Activated CD4-positive, alpha-beta T cell treated with anti-CD3 and anti-CD28 coated beads, Interleukin-2, amount 50 U/mL, for 16 hours (primary cell): ENCODE data around the gene LCN1.
"Not testable (repeated sequence)": the region's sequence is repeated elsewhere in the genome, so short reads cannot be mapped to it uniquely, and the experiment has no call there.

Experiments used
- DNase-seq: peaks from one replicate; pipeline ENCODE4 v3.0.0-alpha.2; 2020

The LCN1 gene

GRCh38 chr9:135524130-135524861 is 3.1 kb downstream of the LCN1 start:
- DNase-seq, result no peak

DNA sequence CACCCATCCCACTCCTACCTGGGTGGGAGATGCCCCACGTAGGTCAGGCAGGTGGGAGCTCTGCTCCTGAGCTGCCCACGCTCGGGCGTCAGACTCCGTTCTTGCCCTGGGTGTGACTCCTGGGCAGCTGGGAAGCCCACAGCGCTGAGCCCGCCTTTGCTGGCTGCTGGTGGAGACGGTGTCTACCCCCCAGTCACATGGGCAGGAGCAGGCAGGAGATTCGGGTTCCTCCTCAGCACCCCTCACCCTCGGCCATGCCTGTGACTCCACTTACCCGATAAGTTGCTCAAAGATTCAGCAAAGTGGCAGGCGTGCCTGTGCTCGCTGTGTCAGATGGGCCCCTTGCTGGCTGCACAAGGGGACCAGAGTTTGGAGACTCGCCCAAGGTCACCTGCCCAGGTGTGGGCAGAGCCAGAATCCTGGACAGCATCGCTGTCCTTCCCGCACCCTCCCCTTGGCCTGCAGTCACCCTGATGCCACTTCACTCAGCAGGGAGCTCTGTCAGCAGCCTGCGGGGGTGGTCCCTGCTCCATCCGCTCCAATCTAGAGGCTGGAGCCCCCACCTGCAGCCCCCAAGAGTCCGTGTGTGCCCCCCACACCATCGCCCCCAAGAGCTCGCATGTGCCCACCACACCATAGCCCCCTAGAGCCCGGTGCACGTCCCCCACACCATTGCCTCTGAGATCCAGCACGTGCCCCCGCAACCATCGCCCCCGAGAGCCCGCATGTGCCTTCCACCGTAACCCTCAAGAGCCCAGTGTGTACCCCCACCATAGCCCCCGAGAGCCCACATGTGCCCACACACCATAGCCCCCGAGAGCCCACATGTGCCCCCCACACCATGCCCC is 4.2 kb downstream of the LCN1 start:
- no peak for DNase-seq

- DNase-seq, result no peak
Measured at GRCh38 chr9:135526089-135526729, 5.0 kb downstream of the LCN1 start.

- DNase-seq, result no peak
Measured at GRCh38 chr9:135526730-135527571, 5.7 kb downstream of the LCN1 start.

DNA sequence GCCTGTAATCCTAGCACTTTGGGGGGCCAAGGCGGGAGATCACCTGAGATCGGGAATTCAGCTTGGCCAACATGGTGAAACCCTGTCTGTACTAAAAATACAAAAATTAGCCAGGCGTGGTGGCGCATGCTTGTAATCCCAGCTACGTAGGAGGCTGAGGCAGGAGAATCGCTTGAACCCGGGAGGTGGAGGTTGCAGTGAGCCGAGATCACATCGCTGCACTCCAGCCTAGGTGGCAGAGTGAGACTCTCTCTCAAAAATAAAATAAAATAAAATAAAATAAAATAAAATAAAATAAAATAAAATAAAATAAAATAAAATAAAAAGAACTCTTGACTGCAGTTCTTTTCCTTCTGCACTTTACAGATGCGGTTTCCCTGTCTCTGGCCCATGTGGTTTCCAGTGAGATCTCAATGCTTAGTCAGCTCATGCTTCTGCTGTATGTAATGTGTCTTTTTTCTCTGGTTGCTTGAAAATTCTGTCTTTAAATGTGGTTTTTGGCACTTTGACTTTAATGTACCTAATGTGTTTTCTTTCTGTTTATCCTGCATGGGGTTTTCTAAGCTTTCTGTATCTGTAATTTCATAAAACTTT is 7.7 kb downstream of the LCN1 start:
- DNase-seq, result not testable (repeated sequence)

DNA sequence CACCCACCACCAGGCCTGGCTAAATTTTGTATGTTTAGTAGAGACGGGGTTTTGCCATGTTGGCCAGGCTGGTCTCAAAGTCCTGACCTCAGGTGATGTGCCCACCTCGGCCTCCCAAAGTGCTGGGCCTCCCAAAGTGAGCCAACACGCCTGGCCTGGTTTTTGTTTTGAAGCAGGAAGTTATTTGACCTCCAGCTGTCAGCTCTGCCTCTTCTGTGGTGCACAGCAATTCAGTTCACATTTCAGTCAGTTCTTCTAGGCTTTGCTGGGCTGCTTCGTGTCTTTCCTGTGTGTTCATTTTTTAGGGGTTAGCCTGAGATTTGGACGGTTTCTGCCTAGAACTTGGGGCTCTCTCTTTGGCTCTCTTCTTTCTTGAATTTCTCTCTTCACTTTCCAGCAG is 8.9 kb downstream of the LCN1 start:
- peak; percentile 10 for DNase-seq

- DNase-seq, result no peak
Measured at GRCh38 chr9:135531096-135531495, 9.9 kb downstream of the LCN1 start.

GRCh38 chr9:135533113-135533512 is 11.9 kb downstream of the LCN1 start:
- DNase-seq, result no peak

DNA sequence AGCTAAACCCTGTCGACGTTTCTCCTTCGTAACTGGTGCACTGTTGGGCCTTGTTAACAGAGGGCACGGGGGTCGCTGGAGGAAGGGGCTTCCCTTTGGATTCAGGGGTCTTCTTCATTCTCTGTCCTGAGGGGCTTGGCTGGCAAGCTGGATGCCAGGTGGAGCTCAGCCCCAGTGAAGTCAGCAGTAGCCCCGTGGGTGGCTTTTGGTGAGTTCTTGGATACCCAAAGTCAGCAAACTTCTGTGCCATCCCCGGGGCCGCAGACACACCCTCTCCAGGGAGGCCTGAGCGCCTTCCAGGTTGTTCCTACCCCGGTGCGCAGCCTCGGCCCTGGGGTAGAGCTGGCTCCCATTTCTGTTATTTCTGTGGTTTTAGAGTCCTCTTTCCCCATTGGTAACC is 12.4 kb downstream of the LCN1 start:
- no peak for DNase-seq

GRCh38 chr9:135534192-135534711 is 13.0 kb downstream of the LCN1 start:
- DNase-seq, result peak; percentile 8

- DNase-seq, result not testable (repeated sequence)
Measured at GRCh38 chr9:135534826-135535225, 13.6 kb downstream of the LCN1 start.

DNA sequence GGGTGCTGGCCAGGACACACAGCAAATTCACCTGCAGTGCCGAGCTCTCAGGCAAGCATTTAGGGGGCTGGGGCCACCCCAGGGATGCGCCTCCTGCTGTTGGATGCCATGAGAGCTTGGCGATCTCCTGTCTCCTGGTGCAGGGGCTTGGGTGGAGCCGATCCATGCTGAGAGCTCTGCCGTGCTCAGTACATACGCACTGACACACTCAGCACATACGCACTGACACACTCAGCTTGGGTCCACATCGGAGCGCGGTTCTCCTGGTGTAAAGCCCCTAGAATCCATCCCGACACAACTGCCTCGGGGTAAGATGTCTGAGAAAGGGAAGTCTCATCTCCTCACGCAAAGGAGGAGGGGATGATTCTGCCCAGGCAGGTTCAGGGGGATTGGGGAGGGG is 14.4 kb downstream of the LCN1 start:
- DNase-seq, result not testable (repeated sequence)

GRCh38 chr9:135536216-135536615 is 15.0 kb downstream of the LCN1 start:
- peak; percentile 32 for DNase-seq

DNA sequence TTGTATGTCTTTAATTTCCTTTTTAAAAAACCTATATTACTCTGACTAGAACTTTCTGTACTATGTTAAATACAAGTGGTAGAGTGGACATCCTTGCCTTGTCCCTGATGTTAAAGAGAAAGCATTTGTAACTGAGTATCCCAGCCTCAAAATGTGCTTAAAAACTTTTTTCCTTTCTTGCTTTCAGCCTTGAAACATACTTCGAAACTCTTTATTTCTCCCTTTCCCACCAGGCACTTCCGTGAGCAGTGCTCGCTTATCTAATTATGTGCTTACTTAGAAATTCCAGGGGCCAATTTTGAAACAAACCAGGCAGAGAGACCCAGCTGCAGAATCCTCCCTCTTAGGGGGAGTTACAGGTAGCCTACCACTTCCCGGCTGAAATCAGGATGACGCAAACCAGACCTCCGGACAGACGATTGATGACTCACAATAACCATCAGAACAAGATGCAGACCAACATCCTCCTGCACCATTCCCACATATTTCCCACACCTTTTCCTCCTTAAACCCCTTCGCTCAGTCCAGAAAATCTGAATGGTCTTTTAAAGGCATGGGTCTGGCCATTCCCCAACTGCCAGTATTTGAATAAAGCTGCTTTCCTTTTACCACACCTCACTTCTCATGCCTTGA is 22.1 kb downstream of the LCN1 start:
- DNase-seq, result not testable (repeated sequence)

DNA sequence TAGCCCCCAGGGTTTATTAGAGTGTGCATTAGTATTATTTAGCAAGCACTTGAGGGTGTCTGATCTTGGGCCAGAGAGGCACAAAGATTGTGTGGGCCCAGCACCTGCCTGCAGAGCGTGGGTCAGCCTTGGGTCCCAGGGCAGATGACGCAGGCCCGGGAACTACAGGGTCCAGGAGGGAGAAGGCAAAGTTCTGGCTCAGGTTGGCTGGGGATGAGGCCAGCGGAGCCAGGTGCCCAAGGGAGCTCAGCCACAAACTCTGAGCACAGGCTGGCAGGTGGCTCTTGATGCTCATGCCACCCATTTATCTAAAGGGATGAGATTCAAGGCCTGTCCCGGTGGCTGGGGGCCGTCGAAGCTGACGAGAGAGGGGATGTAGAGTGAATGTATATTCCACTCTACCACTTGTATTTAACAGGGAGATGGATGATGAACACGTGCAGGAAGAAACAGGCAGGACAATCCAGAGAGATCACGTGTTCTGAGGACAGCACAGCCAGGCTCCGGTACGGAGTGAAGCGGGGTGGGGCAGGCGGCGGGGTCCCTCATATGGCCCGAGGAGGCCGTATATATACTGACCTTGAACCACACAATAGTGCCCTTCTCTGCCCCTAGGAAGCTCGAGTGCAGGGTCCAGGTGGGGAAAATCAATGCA is 23.9 kb downstream of the LCN1 start:
- DNase-seq, result no peak

- DNase-seq, result not testable (repeated sequence)
Measured at GRCh38 chr9:135545646-135546176, 24.5 kb downstream of the LCN1 start, which contains the start of gene OBP2A. Gene OBP2A (plus strand): TSS chr9:135546126. CDS start chr9:135546181, 55 bp downstream.

GRCh38 chr9:135546792-135547617 is 25.8 kb downstream of the LCN1 start:
- not testable (repeated sequence) for DNase-seq

DNA sequence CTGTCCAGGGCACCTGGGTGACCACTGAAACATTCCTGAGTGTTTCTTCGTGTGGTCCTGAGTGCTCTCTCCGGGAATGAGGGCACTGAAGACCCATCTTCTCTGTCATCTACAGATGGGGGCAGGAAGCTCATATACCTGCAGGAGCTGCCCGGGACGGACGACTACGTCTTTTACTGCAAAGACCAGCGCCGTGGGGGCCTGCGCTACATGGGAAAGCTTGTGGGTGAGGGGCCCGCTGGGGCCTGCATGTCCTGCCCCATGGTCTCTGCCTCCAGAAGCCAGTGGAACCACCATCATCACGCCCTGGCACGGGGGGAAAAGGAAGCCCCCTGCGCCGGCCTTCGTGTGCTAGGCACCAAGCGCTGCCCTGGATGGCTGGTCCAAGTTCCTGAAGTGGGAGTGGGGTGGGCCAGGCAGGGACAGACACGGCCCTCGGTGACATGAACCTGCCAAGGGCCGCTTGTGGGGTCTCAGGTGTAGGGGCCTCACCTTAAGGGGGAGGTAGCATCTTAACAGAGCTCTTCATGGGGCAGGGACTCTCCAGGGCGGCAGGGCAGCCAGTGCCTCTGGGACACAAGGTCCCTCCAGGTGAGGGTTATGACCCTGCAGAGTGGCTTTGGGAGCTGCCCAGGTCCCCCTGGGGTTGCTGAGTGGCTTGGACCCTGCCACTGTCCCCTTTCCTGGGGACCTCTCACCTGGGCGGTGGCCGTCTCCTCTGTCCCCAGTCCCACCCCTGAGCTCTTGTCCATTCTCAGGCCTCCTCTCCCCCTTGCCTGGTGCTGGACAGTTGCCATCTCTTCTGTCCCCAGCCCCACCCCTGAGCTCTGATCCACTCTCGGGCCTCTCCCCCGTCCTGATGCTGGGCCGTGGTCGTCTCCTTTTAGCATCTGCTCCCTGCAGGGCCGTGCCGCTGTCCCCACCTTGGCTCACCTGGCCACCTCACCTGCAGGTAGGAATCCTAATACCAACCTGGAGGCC is 26.8 kb downstream of the LCN1 start:
- DNase-seq, result no peak
